Measurements from ENCODE around the gene KCNA2.

- TF ChIP-seq CTCF (IDR thresholded peaks at IDR 0.05), result no peak
- TF ChIP-seq POLR2A (IDR thresholded peaks at IDR 0.05; ENCODE audit: low read depth), result no peak
Measured at GRCh38 chr1:110559157-110559556, 47.0 kb downstream of the KCNA2 start.

All from esophagus muscularis mucosa (tissue), 3 donors.